Lower leg skin (tissue), 4 donors: Measurements from ENCODE around the gene RPE65. TPM values are rescaled to one million over a fixed set of nuclear protein-coding genes. Genes with fewer than 3 reads are reported as not detected.

Experiments used
- DNase-seq, 2 donors: peaks; one replicate each; pipeline ENCODE4 v3.0.0-alpha.2; 2019; ENCODE audit warnings: low spot score in 2 of 2
- H3K4me3 ChIP-seq: fragments of 200-600 bp; sonication (generic); 2 replicates; pipeline ENCODE4 v1.5.1; 2017; ENCODE audit warnings: mild to moderate bottlenecking, low read depth; ENCODE audit not compliant: poor library complexity, severe bottlenecking
- CTCF ChIP-seq, 3 donors: fragments of 450-650 bp; IDR thresholded peaks; one replicate each; pipeline ENCODE4 v1.5.1; 2016; ENCODE audit warnings: antibody characterized with exemption in 3 of 3, mild to moderate bottlenecking in 3 of 3, moderate library complexity in 2 of 3
- POLR2A ChIP-seq, 2 donors: fragments of 450-650 bp; IDR thresholded peaks; one replicate each; pipeline ENCODE4 v1.6.1; 2016 to 2017; ENCODE audit warnings: antibody characterized with exemption in 2 of 2, mild to moderate bottlenecking in 1 of 2, moderate library complexity in 1 of 2
- whole genome bisulfite sequencing, 2 donors: methylation state at CpG; one replicate each; pipeline ENCODE4 v1.1.5; 2018; 5-methylcytosine and 5-hydroxymethylcytosine counted together
- intact Hi-C: fragments of 100-400 bp; cut with DNase I; formaldehyde crosslinking; loops from one replicate; pipeline ENCODE4 v1.15.0; 2023; ENCODE audit warnings: low total_unique reads
- total RNA-seq, 4 donors: library from RNA; depleted of rRNA; stranded (reverse); fragments of >200 nt; gene quantifications; one replicate each; pipeline ENCODE4 v1.1.0, GENCODE V29; 2016

RPE65 gene
- total RNA-seq, 4 donors from 2014 or later: 0.13 TPM; not detected in 3

- H3K4me3 ChIP-seq: no peak overlapping the region
- intact Hi-C loops: no loop called here
- DNase-seq: no peak
- 57 to 60% methylated on average over 8 of the region's 8 CpGs for WGBS, 2 donors
- TF ChIP-seq POLR2A (IDR thresholded peaks at IDR 0.05) (no peak), CTCF (IDR thresholded peaks at IDR 0.05) (no peak)
Observed at GRCh38 chr1:68453060-68453670, 3.4 kb upstream of the RPE65 start.

- DNase-seq: no peak
- H3K4me3 ChIP-seq: no peak overlapping the region
- no peak for TF ChIP-seq CTCF (IDR thresholded peaks at IDR 0.05)
- no peak for TF ChIP-seq POLR2A (IDR thresholded peaks at IDR 0.05)
- 78 to 86% methylated on average over 7 of the region's 7 CpGs for WGBS, 2 donors
- intact Hi-C loops: no loop called here
Observed at GRCh38 chr1:68448365-68448764, 1.4 kb downstream of the RPE65 start.

GRCh38 chr1:68445709-68446108 is 4.0 kb downstream of the RPE65 start:
- TF ChIP-seq POLR2A (IDR thresholded peaks at IDR 0.05) (no peak), CTCF (IDR thresholded peaks at IDR 0.05) (no peak)
- 92 to 94% methylated on average over 6 of the region's 6 CpGs for WGBS, 2 donors
- intact Hi-C loops: no loop called here

GRCh38 chr1:68442822-68443556 is 6.8 kb downstream of the RPE65 start:
- intact Hi-C loops: no loop called here
- no peak overlapping the region for H3K4me3 ChIP-seq
- TF ChIP-seq POLR2A (IDR thresholded peaks at IDR 0.05) (no peak), CTCF (IDR thresholded peaks at IDR 0.05) (no peak)
- 36 to 39% methylated on average over 5 of the region's 5 CpGs for WGBS, 2 donors
- peak in 1 of 2 donors; percentile 29 for DNase-seq

More at GRCh38 chr1:68445709-68446108, 4.0 kb downstream of the RPE65 start:
- no peak overlapping the region for H3K4me3 ChIP-seq
- no peak for DNase-seq

GRCh38 chr1:68442006-68442405 is 7.7 kb downstream of the RPE65 start:
- 78 to 86% methylated on average over 4 of the region's 4 CpGs for WGBS, 2 donors
- no peak for TF ChIP-seq CTCF (IDR thresholded peaks at IDR 0.05)
- TF ChIP-seq POLR2A (IDR thresholded peaks at IDR 0.05): no peak
- no peak for DNase-seq
- H3K4me3 ChIP-seq: no peak overlapping the region
- intact Hi-C loops: no loop called here
